GM12892 (cell line): ENCODE measurements around the gene FGF4.

Source experiments
- POLR2A ChIP-seq: IDR thresholded peaks from 2 replicates; pipeline ENCODE4 v1.6.1; 2011; ENCODE audit warnings: low read depth, low read length, control low read depth
- POLR2AphosphoS5 ChIP-seq: IDR thresholded peaks from 2 replicates; pipeline ENCODE4 v1.6.1; 2011; ENCODE audit warnings: low read depth, low read length, control low read depth
- TAF1 ChIP-seq: IDR thresholded peaks from 2 replicates; pipeline ENCODE4 v1.6.1; 2011; ENCODE audit warnings: low read depth, mild to moderate bottlenecking, control low read depth, low read length, borderline replicate concordance

DNA sequence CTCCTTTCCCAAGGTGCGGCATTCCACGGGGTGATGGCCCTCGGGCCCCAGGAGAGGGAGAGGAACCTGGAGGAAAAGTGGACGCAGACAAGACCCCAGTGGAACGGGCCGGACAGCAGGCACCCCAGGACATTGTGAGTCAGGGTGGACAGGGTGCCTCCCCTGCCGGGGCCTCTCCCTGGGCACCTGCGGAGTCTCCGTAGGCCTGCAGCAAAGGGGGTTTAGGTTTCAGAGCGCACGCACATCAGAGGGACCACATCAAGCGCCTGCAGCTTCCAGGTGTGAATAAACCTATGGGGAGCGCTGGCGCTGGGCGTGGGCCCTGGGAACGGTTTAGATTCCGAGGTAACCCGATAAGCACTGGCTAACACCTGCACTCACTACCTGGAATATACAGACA lies 48.7 kb downstream of the FGF4 start:
- TF ChIP-seq POLR2A (no peak), POLR2AphosphoS5 (no peak), TAF1 (no peak)
